Measurements from ENCODE around the gene ELP5.

The ELP5 gene

DNA sequence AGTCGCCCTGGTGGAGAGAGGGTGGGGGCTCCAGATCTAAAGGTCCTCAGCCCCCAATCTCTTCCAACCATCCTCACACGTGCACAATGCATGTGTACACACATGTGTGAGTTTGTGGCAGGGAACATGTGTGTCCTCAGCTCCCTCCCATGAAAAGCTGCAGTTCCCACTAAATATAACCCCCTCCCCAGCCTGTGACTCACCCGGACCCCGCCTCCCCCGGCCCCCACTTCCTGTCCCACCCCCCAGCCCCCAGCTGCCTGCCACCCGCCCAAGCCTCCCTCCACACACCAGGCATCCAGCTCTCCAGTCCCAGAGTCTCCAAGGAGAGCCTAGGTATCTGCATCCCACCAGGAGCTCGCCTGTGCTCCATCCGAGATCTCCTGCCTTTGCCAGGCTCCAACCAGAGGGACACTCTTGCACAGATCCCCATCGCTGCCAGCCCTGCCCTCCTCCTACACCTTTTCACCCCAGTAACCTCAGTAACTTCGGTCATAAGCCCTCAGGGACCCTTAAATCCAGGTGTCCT, 36.3 kb upstream of the ELP5 start:
- no peak for FAIRE-seq
- TF ChIP-seq, protein P1, sequence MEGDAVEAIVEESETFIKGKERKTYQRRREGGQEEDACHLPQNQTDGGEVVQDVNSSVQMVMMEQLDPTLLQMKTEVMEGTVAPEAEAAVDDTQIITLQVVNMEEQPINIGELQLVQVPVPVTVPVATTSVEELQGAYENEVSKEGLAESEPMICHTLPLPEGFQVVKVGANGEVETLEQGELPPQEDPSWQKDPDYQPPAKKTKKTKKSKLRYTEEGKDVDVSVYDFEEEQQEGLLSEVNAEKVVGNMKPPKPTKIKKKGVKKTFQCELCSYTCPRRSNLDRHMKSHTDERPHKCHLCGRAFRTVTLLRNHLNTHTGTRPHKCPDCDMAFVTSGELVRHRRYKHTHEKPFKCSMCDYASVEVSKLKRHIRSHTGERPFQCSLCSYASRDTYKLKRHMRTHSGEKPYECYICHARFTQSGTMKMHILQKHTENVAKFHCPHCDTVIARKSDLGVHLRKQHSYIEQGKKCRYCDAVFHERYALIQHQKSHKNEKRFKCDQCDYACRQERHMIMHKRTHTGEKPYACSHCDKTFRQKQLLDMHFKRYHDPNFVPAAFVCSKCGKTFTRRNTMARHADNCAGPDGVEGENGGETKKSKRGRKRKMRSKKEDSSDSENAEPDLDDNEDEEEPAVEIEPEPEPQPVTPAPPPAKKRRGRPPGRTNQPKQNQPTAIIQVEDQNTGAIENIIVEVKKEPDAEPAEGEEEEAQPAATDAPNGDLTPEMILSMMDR (IDR thresholded peaks at IDR 0.05; ENCODE audit: insufficient read depth, missing control alignments), result no peak
- DNase-seq (ENCODE audit: insufficient read length, low spot score), result no peak

DNA sequence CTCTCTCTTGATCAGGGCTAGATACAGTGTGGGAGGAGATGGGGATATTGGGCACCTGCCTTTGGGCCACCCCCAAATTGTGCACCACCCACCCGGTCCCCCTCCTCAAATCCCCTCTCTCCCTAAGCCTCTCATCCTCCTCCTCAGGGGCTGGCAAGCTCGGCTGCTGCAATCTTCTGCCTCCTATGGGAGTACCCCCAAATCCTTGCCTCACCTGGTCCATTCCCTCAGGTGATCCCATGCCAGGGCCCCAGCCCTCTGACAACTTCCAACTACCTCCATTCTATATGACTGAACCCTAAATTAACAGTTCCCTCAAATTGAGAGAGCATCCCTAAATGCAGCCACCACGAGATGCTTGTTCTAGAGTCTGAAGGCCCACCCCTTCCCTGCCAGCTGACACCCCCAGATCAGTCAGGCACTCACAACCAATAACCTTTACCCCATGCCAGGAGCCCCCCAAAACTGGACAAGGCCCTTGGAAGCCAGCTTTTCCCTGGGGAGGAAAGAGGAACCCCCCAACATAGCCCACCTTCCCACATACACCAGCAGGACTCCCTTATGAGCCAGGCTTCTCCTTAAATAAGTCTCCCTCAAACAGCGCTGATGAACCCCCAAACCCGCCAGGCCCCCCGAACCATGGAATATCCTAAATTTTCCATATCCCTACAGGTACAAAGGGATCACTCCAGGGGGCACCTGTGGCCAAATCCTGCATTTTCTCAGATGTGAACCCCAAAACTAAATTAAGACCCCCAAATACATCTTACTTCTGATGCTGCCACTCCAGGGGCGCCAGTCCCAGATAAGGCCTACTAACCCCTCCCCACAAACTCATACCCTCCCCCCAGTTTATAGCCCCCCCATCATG, 35.5 kb upstream of the ELP5 start:
- TF ChIP-seq, protein P1 (IDR thresholded peaks at IDR 0.05; ENCODE audit: insufficient read depth, missing control alignments), result no peak
- DNase-seq (ENCODE audit: insufficient read length, low spot score) (no peak), FAIRE-seq (no peak)

DNA sequence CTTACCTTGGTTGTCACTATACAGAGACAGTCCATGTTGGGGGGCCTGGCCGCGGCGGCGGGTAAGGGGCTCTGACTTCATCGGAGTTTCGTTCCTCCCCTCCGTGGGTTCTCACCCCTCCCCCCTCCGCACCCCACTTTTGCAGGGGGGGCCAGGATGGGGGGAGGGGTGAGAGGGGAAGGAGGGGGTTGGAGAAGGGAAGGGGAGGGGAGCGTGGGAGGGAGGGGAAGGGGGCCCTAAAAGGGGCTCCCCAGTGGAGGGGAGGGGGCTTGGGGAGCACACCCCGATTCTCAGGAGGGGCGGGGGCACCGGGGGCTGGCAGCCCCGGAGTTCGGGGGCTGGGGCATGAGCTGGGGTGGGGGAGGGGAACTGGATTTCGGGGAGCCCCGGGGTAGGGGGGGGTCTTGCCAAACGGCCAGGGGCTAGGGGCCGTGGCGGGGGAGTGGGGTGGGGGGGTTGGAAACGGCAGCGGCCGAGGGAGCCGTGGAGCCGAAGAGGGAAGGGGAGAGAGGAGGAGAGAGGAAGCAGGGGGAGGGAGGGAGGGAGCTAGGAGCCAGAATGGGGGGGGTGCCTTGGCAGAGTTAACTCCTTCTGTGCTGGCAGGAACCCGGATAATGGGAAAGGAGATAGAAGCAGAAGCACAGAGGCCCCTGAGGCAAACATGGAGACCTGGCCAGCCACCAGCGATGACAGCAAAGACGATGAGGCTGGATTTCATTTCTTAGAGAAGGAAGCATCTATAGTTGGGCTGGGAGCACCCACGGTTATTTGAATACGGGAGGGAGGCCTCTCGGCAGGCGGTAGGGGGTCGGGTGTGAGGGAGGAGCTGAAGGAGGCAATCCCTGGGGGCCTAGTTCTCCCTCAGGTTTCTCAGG, 34.7 kb upstream of the ELP5 start:
- TF ChIP-seq, protein P1 (IDR thresholded peaks at IDR 0.05; ENCODE audit: insufficient read depth, missing control alignments), result no peak
- DNase-seq (ENCODE audit: insufficient read length, low spot score), result peak; percentile 78
- FAIRE-seq, result no peak

DNA sequence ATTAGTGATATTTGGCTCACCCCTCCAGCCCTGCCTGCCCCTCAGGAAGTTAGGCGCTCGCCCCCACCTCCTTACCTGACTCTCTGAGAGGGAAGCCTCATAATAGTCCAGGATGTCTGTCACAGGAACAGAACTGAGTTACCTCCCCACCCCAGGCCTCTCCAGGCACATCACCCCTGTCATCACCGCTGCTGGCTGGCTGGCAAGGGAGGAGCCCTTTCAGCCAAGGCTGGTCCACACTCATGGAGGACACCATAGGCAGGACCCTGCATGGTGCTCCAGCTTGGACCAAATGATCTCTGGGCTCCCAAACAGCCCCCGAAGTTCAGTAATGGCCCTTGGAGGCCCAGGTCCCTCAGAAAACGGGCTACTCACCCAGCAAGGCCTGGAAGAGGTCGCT, 33.8 kb upstream of the ELP5 start:
- no peak for FAIRE-seq

DNA sequence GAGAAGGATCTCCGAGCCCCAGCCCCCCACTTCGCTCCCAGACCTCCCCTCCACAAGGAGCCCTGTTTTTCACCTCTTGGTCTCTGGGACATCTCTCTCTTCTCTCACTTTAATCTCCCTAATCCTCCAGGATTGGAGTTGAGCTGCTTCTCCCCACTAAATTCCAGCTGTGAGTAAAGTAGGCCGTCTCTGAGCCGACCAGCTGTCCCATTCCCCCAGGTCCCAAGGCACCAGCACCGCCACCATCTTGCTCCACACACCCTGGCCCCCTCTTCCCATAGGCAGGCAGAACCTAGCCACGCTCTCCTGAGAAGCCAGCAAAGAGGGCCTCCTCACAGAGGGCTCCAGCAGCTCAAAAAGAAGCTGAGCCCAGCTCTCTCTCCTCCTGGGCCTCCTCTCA, 33.3 kb upstream of the ELP5 start:
- DNase-seq (ENCODE audit: insufficient read length, low spot score) (peak; percentile 89), FAIRE-seq (peak; percentile 25)
- TF ChIP-seq, protein P1 (IDR thresholded peaks at IDR 0.05; ENCODE audit: insufficient read depth, missing control alignments), result no peak

More for the DNA sequence above, 33.8 kb upstream of the ELP5 start:
- DNase-seq (ENCODE audit: insufficient read length, low spot score), result no peak
- TF ChIP-seq, protein P1 (IDR thresholded peaks at IDR 0.05; ENCODE audit: insufficient read depth, missing control alignments), result no peak

DNA sequence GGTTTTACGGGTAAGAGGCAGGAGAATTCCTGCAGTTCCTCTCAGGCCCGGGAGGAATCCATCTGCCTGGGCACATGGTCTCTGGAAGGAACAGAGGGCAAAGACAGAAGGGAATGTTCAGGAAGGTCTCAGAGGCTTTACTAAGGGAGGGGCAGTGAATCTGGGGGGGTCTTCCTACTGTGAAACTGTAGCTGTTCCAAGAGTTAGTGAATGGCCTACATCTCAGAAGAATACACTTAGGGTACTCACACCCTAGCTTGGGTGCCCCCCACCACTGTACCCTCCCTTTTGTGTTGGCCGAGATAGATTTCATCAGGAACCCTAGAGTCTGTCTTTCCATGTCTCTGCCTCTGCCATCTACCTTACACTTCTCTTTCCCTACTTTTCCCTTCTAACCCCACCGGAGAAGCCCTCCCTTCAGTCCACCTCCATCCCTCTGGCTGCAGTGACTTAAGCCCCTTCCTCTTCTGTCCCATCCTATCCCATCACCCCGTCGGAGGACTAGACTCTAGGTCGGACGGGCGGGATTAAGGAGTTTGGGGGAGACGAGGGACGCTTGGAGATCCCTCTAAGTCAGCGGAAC, 32.7 kb upstream of the ELP5 start:
- FAIRE-seq (no peak), DNase-seq (ENCODE audit: insufficient read length, low spot score) (no peak)
- TF ChIP-seq, protein P1 (IDR thresholded peaks at IDR 0.05; ENCODE audit: insufficient read depth, missing control alignments), result no peak

Measured in D721Med (cell line).